Measurements from ENCODE around the gene SF3B5. TPM values are rescaled to one million over a fixed set of nuclear protein-coding genes. Genes with fewer than 3 reads are reported as not detected.

Gene SF3B5
- total RNA-seq, 1 donor from 2014 or later, result 114 TPM

- TF ChIP-seq CTCF (IDR thresholded peaks at IDR 0.05), result no peak
- Histone ChIP-seq H3K9me3 (no peaks in the 10 kb centered on the region), H3K4me3 (no peak overlapping the region), H3K27ac (no peak overlapping the region), H3K4me1 (no peaks in the 10 kb centered on the region), H3K27me3 (no peaks in the 10 kb centered on the region), H3K36me3 (no peaks in the 10 kb centered on the region)
- intact Hi-C loops (cut with DNase I), result no loop called here
- DNase-seq (no peak), ATAC-seq (no peak)
Measured at GRCh38 chr6:144077871-144078270, 17.5 kb downstream of the SF3B5 start.

GRCh38 chr6:144075875-144076274 is 19.5 kb downstream of the SF3B5 start:
- DNase-seq, result no peak
- Histone ChIP-seq H3K36me3 (no peaks in the 10 kb centered on the region), H3K27me3 (no peaks in the 10 kb centered on the region), H3K9me3 (no peaks in the 10 kb centered on the region), H3K4me3 (no peak overlapping the region), H3K27ac (no peak overlapping the region), H3K4me1 (no peaks in the 10 kb centered on the region)
- no peak for TF ChIP-seq CTCF (IDR thresholded peaks at IDR 0.05)
- no peak for ATAC-seq
- intact Hi-C loops (cut with DNase I), result no loop called here

GRCh38 chr6:144075187-144075586 is 20.2 kb downstream of the SF3B5 start:
- Histone ChIP-seq H3K36me3 (no peaks in the 10 kb centered on the region), H3K4me3 (no peak overlapping the region), H3K4me1 (no peaks in the 10 kb centered on the region), H3K27me3 (no peaks in the 10 kb centered on the region), H3K27ac (no peak overlapping the region), H3K9me3 (no peaks in the 10 kb centered on the region)
- TF ChIP-seq CTCF (IDR thresholded peaks at IDR 0.05), result no peak
- no peak for DNase-seq
- intact Hi-C loops (cut with DNase I), result no loop called here
- ATAC-seq, result no peak

GRCh38 chr6:144073024-144073423 is 22.3 kb downstream of the SF3B5 start:
- DNase-seq (no peak), ATAC-seq (no peak)
- intact Hi-C loops (cut with DNase I), result no loop called here

GRCh38 chr6:144069506-144069905 is 25.9 kb downstream of the SF3B5 start:
- Histone ChIP-seq H3K27me3 (no peaks in the 10 kb centered on the region), H3K4me1 (no peaks in the 10 kb centered on the region), H3K36me3 (no peaks in the 10 kb centered on the region), H3K4me3 (no peak overlapping the region), H3K27ac (no peak overlapping the region), H3K9me3 (no peaks in the 10 kb centered on the region)
- TF ChIP-seq CTCF (IDR thresholded peaks at IDR 0.05), result no peak
- no peak for DNase-seq
- intact Hi-C loops (cut with DNase I), result no loop called here
- no peak for ATAC-seq

More at GRCh38 chr6:144073024-144073423, 22.3 kb downstream of the SF3B5 start:
- no peak for TF ChIP-seq CTCF (IDR thresholded peaks at IDR 0.05)
- Histone ChIP-seq H3K9me3 (no peaks in the 10 kb centered on the region), H3K4me1 (no peaks in the 10 kb centered on the region), H3K4me3 (no peak overlapping the region), H3K27ac (no peak overlapping the region), H3K36me3 (no peaks in the 10 kb centered on the region), H3K27me3 (no peaks in the 10 kb centered on the region)

- DNase-seq (no peak), ATAC-seq (no peak)
- Histone ChIP-seq H3K4me1 (no peaks in the 10 kb centered on the region), H3K36me3 (no peaks in the 10 kb centered on the region), H3K27me3 (no peaks in the 10 kb centered on the region), H3K4me3 (no peak overlapping the region), H3K9me3 (no peaks in the 10 kb centered on the region), H3K27ac (no peak overlapping the region)
- intact Hi-C loops (cut with DNase I), result no loop called here
- no peak for TF ChIP-seq CTCF (IDR thresholded peaks at IDR 0.05)
Measured at GRCh38 chr6:144068794-144069193, 26.6 kb downstream of the SF3B5 start.

Data from upper lobe of right lung (tissue), 1 donor.